Keratinocyte (primary cell): ENCODE data around the gene ZBTB8OS.

ENCODE experiments used
- EZH2 ChIP-seq: IDR thresholded peaks from one replicate; pipeline ENCODE4 v1.6.1; 2012; ENCODE audit warnings: inconsistent platforms, mild to moderate bottlenecking, low read length, moderate library complexity
- TF ChIP-seq, protein P1 (sequence below), 3 experiments: IDR thresholded peaks in 1 of 3; conservative IDR thresholded peaks in 1 of 3; optimal IDR thresholded peaks in 1 of 3; 2 replicates in 2 of 3; 3 replicates in 1 of 3; pipeline versions ENCODE3 to v1.5.1; 2011; ENCODE audit warnings: low read length in 3 of 3, mild to moderate bottlenecking in 3 of 3, moderate library complexity in 2 of 3, control low read depth in 1 of 3, inconsistent platforms in 1 of 3; ENCODE audit not compliant: insufficient read depth in 2 of 3; ENCODE audit errors: extremely low read depth in 1 of 3

DNA sequence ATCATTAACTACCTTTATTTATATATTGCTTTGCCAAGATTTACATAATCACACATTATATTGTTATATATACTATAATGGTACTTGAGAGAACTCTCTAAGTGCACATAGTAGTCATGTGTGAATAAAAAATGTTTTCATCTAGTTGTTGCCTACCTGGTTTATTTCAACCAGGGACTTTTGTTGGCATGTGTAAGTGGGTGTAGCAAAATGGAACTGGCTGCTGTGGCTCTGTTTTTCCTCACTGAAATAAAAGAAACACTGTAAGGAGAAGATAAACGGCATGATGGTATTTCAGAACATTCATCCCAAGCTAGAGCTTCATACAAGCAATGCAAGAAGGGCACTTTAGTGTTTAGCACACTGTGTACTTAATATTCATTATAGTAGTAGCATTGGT, 15.6 kb upstream of the ZBTB8OS start:
- TF ChIP-seq, protein P1, sequence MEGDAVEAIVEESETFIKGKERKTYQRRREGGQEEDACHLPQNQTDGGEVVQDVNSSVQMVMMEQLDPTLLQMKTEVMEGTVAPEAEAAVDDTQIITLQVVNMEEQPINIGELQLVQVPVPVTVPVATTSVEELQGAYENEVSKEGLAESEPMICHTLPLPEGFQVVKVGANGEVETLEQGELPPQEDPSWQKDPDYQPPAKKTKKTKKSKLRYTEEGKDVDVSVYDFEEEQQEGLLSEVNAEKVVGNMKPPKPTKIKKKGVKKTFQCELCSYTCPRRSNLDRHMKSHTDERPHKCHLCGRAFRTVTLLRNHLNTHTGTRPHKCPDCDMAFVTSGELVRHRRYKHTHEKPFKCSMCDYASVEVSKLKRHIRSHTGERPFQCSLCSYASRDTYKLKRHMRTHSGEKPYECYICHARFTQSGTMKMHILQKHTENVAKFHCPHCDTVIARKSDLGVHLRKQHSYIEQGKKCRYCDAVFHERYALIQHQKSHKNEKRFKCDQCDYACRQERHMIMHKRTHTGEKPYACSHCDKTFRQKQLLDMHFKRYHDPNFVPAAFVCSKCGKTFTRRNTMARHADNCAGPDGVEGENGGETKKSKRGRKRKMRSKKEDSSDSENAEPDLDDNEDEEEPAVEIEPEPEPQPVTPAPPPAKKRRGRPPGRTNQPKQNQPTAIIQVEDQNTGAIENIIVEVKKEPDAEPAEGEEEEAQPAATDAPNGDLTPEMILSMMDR (optimal IDR thresholded peaks at IDR 0.05 in 1 of 3, IDR thresholded peaks at IDR 0.05 in 1 of 3, conservative IDR thresholded peaks at IDR 0.05 in 1 of 3; ENCODE audit: extremely low read depth in 1 of 3, insufficient read depth in 2 of 3, low read length in 3 of 3): no peak
- TF ChIP-seq EZH2: no peak
